Stimulated activated CD4-positive, alpha-beta T cell treated with anti-CD3 and anti-CD28 coated beads, TNF-alpha, amount 100 ng/mL, for 1 hour (primary cell): ENCODE data around the gene IQGAP1.

Source experiments
- DNase-seq, 3 donors: peaks; one replicate each; pipeline ENCODE4 v3.0.0-alpha.2; 2020; ENCODE audit warnings: low read depth in 3 of 3, low spot score in 1 of 3

IQGAP1 gene

DNA sequence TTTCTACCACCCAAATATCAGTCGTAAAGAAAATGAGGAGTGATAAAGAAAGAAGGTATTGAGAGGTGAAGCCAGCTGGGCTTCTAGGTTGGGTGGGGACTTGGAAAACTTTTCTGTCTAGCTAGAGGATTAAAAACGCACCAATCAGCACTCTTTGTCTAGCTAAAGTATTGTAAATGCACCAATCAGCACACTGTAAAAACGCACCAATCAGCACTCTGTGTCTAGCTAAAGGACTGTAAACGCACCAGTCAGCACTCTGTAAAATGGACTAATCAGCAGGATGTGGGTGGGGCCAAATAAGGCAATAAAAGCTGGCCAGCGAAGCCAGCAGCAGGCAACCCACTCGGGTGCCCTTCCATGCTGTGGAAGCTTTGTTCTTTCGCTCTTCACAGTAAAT, 13.0 kb upstream of the IQGAP1 start:
- DNase-seq = no peak

DNA sequence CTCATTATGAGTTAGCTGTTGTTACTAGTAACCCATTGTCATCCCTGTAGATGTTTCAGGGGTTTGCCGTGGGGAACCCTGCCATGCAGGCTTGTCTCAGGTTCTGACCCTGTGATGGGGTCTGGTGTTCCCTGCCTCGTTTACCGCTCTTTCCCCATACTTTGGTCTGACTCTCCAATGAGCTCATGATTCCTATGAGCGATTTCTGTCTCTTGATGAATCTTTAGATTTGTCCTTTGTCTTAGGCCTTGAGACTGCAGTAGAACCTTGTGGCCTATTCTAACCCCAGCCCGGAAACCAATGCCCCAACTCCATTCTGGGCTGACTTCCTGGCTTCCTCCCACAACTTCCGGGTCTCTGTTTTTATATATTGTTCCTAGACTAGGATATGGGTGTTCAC, 11.3 kb upstream of the IQGAP1 start:
- DNase-seq = peak in 2 of 3 donors; percentile 18 to 37

DNA sequence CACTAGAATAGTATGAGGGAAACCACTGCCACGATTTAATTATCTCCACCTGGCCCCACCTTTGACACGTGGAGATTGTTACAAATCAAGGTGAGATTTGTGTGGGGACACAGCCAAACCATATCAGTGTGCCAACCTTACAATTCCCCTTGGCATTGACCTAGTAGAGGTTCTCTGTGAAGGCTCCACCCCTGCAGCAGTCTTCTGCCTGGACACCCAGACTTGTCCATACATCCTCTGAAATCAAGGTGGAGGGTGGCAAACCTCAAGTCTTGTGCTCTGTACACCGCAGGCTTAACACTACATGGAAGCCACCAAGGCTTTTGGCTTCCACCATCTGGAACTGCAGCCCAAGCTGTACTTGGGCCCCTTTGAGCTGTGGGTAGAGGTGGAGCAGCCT, 8.8 kb upstream of the IQGAP1 start:
- no peak for DNase-seq

DNA sequence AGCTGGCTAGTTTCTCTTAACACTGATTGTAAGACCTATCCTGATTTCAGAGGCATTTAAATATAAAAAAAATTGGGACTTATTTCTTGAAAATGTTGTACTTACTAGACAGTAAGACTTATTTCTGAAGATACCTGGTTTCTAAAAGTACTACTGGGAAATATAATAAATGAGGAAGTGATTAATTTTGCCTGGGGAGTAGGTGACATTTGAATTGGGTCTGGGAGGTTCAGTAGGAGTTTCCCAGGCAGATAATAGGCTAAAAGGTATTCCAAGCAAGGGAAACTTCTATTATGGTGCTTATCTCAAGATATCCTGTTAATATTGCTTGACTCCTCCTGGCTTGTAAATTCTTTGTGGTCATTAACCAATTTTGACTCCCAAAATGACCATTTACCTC, 6.5 kb upstream of the IQGAP1 start:
- no peak for DNase-seq

- no peak for DNase-seq
Observed at GRCh38 chr15:90382320-90382719, 5.7 kb upstream of the IQGAP1 start.

DNA sequence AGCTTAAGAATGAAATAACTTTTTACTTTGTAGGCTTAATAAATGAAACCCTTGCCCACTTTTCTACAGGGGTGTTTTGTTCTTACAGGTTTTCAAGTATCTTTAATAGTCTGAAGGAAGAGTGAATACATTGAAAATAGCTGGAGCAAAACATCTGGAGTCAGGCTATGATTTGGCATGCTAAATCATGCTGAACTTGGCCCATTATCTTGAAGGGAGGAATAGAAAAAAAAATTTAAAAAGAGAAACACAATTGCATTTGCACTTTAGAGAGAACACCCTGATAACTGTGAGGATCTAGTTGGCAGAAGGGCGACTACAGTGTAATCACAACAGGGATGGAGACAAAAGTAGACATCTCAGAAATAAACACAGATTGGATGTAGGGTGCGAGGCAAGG, 1.8 kb upstream of the IQGAP1 start:
- DNase-seq = no peak

DNA sequence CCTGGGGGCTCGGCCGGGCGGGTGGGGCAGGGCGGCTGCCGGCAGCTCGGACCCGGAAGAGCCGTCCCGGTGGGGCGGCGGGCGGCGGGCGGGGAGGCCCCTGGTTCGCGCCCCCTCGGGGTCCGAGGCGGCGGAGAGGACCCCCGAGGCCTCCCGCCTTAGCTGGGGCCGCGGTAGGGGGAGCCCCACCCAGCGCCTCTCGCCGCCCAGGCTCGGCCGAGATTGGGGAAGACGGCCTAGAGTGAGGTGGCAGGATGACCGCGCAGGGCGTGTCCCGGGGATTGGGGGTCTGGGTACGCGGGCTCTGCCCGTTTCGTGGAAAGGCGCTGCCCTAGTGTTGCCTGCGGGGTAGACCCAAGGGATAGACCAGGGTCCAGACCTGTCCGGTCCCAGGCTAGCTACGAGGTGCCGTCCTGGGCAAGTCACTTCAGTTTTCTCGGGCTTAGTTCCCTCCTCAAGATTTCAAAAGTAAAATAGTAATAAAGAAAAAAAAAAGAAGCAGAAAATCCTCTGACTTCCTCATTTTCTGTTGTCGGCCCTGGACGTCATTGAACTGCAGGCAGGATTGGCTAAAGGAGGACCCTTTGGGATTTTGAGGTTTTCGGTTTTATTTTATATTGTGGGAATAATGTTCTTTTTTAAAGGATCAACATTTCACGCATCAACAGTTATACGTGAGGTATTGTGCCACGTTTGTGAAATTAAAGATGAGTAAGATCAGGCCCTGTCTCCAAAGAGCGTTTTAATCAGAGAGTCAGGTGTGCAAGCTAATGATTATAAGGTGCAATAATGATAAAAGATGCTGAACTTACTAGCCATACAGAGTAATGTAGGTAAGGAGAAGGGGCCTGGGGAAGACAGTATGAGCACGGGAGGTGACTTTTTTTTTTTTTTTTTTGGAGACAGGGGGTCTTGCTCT, 679 bp downstream of the IQGAP1 start:
- peak in 2 of 3 donors; percentile 13 to 32 for DNase-seq

DNA sequence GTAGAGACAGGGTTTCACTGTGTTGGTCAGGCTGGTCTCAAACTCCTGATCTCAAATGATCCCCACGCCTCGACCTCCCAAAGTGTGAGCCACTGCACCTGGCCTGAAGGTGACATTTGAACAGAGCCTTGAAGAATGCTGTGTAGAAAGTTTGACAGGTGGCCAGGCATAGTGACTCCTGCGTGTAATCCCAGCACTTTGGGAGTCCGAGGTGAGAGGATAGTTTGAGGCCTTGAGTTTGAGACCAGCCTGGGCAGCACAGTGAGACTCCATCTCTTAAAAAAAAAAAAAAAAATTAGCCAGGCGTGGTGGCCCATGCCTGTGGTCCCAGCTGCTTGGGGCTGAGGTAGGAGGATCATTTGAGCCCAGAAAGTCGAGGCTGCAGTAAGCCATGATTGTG, 1.5 kb downstream of the IQGAP1 start:
- no peak for DNase-seq

GRCh38 chr15:90393040-90393439, 5.0 kb downstream of the IQGAP1 start:
- no peak for DNase-seq

DNA sequence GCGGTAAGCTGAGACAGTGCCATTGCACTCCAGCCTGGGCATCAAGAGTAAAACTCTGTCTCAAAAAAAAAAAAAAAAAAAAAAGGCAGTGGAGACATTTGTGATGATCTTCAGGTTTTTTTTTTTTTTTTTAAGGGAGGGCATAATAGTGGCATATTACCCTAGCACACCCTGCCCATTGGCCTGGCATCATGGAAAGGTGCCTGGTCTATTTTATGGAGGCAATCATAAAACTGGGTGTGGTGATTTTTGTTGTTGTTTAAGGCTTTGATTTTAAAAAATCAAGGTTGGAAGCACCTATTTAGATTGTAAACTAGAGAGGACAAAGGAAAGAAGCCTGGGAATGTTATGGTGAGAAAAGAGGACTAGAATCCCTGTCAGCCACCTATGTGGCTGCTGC, 6.0 kb downstream of the IQGAP1 start:
- no peak for DNase-seq

DNA sequence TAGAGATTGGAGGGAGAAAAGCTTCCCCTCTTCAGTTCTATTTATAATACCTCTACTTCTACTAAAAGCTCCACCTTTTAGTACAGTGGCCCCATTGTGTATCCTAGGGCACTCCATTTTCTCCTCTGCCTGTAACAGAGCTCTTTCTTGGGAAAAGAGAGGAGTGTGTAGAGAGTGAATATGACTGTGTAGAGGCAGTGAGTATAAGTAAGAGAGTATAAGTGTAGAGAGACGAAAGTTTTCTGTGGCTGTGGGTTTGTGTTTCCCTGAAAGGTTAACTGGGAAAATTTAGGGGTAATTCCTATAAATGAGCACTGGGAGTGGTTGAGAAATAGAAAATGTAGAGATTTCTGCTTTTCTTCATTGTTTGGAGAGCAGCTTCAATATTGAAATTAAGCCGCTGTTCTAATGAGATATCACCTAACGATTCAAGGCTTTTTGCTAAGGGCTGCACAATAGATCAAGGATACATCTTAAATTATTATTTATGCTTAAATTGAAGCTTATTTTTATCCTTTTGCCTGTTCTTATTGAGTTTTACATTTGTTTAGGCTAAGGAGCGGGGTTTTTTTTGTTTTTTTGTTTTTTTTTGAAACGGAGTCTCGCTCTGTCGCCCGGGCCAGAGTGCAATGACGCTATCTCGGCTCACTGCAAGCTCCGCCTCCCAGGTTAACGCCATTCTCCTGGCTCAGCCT, 6.9 kb downstream of the IQGAP1 start:
- DNase-seq = no peak

GRCh38 chr15:90396321-90396720, 8.3 kb downstream of the IQGAP1 start:
- no peak for DNase-seq

GRCh38 chr15:90400005-90400758, 12.1 kb downstream of the IQGAP1 start:
- no peak for DNase-seq

- DNase-seq = peak in 2 of 3 donors; percentile 30 to 40
Observed at GRCh38 chr15:90400759-90401314, 12.8 kb downstream of the IQGAP1 start.

DNA sequence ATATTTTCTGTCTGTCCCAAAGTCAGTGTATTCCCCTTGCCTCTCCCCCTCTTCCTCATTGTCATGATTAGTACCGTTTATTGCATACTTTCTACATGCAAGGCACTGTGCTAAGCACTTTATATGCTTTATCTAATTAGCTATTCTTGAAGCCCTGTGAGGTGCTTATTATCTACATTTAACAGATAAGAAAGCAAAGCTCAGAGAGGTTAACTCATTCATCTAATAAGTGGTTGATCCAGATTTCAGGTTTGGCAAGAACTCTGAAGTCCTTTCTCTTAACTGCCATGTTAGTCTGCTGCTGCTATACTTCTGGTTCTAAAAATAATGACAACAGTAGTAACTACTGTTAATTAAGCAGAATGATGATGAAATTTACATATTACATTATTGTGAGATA, 13.5 kb downstream of the IQGAP1 start:
- DNase-seq = no peak

- no peak for DNase-seq
Observed at GRCh38 chr15:90402223-90402622, 14.2 kb downstream of the IQGAP1 start.

DNA sequence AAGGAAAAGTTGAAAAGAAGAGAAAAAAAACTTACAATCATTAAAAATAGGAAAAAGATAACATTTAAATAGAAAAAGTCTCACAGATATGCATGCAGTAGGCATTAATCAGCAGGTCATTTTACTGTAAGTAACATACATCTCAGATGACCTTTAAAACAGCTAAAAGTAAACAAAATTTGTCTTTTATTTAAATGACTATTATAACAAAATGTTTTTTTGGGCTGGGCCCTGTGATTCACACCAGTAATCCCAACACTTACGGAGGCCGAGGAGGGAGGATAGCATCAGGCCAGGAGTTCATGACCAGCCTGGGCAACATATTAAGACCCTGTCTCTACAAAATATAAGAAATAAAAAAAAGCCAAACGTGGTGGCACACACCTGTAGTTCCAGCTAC, 14.7 kb downstream of the IQGAP1 start:
- no peak for DNase-seq

- no peak for DNase-seq
Observed at GRCh38 chr15:90405055-90405607, 17.1 kb downstream of the IQGAP1 start.

- no peak for DNase-seq
Observed at GRCh38 chr15:90407336-90407735, 19.3 kb downstream of the IQGAP1 start.

DNA sequence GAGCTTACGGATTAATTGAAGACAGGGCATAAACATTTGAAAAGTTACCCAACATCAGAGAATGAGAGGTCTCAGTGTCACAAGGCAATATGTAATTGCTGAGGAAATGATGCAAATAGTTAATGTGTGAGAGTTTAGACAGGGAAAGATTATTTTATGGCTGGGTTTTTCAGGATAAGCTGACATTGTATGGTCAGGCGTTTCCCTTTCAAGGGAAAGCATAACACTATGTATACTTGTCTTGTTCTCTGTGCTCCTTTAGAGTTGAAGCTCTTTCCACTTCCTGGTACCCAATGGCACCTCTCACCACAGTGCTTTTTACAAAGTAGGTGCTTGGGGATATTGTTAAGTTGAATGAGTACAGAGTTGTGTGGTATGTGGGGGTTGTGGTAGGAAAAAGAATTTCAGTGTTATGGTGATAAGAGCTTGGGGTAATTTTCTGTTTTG, 19.9 kb downstream of the IQGAP1 start:
- no peak for DNase-seq

- no peak for DNase-seq
Observed at GRCh38 chr15:90408657-90409056, 20.6 kb downstream of the IQGAP1 start.
